Measurements from ENCODE around the gene COL4A6.

COL4A6 gene

GRCh38 chrX:108307132-108308085 lies 130.8 kb downstream of the COL4A6 start:
- no peak for TF ChIP-seq CTCF (IDR thresholded peaks at IDR 0.05; ENCODE audit: extremely low read depth, insufficient read depth, missing control alignments)
- DNase-seq (ENCODE audit: low spot score): no peak
- in situ Hi-C loops (cut with MboI; ENCODE audit: low pct_unique_long_range_greater_than_20kb, low sequenced_read_pairs, unreplicated experiment): no loop called here

DNA sequence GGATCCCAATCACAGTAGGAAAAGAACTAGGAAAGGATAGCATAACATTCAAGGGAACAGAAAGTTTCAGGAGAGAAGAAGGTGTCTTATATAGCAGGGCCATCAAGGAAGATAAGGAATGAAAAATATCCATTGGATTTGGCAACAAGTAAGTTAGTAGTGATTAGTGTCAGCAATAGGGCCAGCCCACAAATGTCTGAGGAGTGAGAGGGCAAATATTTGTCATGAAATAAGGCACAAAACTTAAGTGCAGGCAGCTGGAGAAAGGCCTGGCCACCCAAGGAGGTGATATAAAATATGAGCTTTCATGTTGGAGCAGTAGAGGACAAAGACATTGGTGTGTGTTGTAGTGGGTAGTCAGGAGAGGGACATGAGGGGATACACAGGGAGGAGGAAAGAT lies 132.1 kb downstream of the COL4A6 start:
- in situ Hi-C loops (cut with MboI; ENCODE audit: low pct_unique_long_range_greater_than_20kb, low sequenced_read_pairs, unreplicated experiment): no loop called here
- DNase-seq (ENCODE audit: low spot score): no peak
- TF ChIP-seq CTCF (IDR thresholded peaks at IDR 0.05; ENCODE audit: extremely low read depth, insufficient read depth, missing control alignments): no peak

GRCh38 chrX:108304757-108305156 lies 133.5 kb downstream of the COL4A6 start:
- DNase-seq (ENCODE audit: low spot score): no peak
- in situ Hi-C loops (cut with MboI; ENCODE audit: low pct_unique_long_range_greater_than_20kb, low sequenced_read_pairs, unreplicated experiment): no loop called here
- no peak for TF ChIP-seq CTCF (IDR thresholded peaks at IDR 0.05; ENCODE audit: extremely low read depth, insufficient read depth, missing control alignments)

DNA sequence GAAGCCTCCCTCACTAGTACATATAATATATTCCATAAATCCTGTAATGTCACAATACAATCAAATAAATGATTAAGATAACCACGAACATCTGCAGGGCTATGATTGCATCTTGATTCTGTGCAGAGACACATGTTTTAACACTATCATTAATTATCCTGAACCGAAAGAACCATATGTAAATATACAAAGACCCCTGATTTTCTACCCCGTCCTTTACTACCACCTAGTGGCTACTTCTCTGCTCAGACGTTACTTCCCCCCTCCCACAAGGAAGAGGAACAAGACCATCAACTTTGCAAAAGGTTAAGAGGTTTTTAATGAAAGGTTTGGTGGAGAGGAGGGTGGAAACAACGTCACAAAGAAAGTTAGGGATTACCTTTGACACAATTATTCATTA lies 134.0 kb downstream of the COL4A6 start:
- peak; percentile 42 for TF ChIP-seq CTCF (IDR thresholded peaks at IDR 0.05; ENCODE audit: extremely low read depth, insufficient read depth, missing control alignments)
- no peak for DNase-seq (ENCODE audit: low spot score)
- in situ Hi-C loops (cut with MboI; ENCODE audit: low pct_unique_long_range_greater_than_20kb, low sequenced_read_pairs, unreplicated experiment): no loop called here

GRCh38 chrX:108303682-108304081 lies 134.5 kb downstream of the COL4A6 start:
- in situ Hi-C loops (cut with MboI; ENCODE audit: low pct_unique_long_range_greater_than_20kb, low sequenced_read_pairs, unreplicated experiment): no loop called here
- TF ChIP-seq CTCF (IDR thresholded peaks at IDR 0.05; ENCODE audit: extremely low read depth, insufficient read depth, missing control alignments): no peak
- no peak for DNase-seq (ENCODE audit: low spot score)

DNA sequence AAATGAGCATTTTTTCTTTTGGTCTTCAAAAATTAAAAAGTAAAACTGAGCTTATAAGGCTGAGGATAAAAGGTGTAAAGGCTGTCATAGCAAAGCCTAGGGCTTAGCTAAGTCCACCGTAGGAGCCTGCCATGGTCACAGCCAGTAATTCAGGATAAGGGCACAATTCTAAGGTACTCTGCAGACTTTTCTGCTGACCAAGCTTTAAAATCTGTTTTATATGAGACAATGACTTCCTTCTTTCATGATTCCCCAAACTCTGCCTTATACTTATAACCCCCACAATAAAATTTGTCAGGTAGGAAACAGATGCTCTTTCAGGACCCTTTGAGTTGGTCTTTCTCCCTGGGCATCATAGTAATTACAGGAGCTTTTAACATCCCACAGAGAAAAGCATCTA lies 138.5 kb downstream of the COL4A6 start:
- in situ Hi-C loops (cut with MboI; ENCODE audit: low pct_unique_long_range_greater_than_20kb, low sequenced_read_pairs, unreplicated experiment): no loop called here
- no peak for TF ChIP-seq CTCF (IDR thresholded peaks at IDR 0.05; ENCODE audit: extremely low read depth, insufficient read depth, missing control alignments)
- no peak for DNase-seq (ENCODE audit: low spot score)

All from GM13977 (cell line).